Measurements from ENCODE around the gene PPP1R18. TPM values are rescaled to one million over a fixed set of nuclear protein-coding genes. Genes with fewer than 3 reads are reported as not detected.

PPP1R18 gene
- total and polyA plus RNA-seq, 9 of the 15 experiments (the other 6 are each of a cell fraction or from before 2014, with no cell fraction given): 12.0 to 99.2 (median 42.6) TPM

DNA sequence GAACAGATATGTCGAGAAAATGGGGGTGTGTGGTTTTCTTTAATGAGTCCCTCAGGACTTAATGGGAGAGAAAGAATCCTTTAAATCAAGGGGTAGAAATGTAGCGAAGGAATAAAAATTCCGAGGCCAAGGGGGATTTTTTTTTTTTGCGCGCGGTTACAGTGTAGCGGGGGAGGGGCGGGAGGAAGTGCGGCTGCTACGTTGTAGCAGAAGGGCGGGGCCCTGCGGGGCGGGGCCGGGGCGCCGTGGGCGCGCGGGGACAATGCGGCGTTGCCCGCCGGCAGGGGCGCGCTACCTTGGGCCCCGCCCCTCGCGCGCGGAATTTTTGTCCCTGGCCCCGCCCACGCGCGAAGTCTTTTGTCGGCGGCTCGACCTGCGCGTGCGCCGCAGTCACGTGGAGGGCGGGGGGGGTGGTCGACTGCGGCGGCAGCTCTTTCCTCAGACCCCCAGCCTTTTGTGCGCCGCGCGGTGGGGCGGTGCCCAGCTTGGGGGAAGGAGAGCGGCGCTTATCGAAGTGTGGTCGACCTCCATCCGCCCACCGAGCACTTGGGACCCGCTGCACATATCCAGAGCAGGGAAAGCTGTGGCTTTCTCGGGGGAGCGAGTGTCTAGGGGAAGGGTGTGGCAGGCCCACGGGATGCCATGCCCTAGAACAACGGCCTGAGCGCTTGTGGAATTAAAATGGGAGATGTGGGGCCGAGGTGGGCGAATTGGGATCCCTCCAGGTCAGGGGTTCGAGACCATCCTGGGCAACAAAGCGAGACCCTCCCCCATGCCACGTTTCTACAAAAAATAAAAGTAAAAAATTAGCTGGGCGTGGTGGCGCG lies 35.0 kb upstream of the PPP1R18 start (continued):
- TF ChIP-seq PCBP1 (IDR thresholded peaks at IDR 0.05; ENCODE audit: low read depth, low read length, poor library complexity, severe bottlenecking): peak; percentile 90
- TF ChIP-seq FOXA1 (IDR thresholded peaks at IDR 0.05; ENCODE audit: borderline replicate concordance): no peak
- TF ChIP-seq CBX1 (IDR thresholded peaks at IDR 0.05; ENCODE audit: low read depth): no peak
- no peak for TF ChIP-seq PTTG1 (tag; IDR thresholded peaks at IDR 0.05; ENCODE audit: low read depth)
- TF ChIP-seq, protein P1, sequence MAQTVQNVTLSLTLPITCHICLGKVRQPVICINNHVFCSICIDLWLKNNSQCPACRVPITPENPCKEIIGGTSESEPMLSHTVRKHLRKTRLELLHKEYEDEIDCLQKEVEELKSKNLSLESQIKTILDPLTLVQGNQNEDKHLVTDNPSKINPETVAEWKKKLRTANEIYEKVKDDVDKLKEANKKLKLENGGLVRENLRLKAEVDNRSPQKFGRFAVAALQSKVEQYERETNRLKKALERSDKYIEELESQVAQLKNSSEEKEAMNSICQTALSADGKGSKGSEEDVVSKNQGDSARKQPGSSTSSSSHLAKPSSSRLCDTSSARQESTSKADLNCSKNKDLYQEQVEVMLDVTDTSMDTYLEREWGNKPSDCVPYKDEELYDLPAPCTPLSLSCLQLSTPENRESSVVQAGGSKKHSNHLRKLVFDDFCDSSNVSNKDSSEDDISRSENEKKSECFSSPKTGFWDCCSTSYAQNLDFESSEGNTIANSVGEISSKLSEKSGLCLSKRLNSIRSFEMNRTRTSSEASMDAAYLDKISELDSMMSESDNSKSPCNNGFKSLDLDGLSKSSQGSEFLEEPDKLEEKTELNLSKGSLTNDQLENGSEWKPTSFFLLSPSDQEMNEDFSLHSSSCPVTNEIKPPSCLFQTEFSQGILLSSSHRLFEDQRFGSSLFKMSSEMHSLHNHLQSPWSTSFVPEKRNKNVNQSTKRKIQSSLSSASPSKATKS (CRISPR knock-in tag; IDR thresholded peaks at IDR 0.05): peak; percentile 58; the same call in 1 of the 2 replicates
- TF ChIP-seq, protein P2, sequence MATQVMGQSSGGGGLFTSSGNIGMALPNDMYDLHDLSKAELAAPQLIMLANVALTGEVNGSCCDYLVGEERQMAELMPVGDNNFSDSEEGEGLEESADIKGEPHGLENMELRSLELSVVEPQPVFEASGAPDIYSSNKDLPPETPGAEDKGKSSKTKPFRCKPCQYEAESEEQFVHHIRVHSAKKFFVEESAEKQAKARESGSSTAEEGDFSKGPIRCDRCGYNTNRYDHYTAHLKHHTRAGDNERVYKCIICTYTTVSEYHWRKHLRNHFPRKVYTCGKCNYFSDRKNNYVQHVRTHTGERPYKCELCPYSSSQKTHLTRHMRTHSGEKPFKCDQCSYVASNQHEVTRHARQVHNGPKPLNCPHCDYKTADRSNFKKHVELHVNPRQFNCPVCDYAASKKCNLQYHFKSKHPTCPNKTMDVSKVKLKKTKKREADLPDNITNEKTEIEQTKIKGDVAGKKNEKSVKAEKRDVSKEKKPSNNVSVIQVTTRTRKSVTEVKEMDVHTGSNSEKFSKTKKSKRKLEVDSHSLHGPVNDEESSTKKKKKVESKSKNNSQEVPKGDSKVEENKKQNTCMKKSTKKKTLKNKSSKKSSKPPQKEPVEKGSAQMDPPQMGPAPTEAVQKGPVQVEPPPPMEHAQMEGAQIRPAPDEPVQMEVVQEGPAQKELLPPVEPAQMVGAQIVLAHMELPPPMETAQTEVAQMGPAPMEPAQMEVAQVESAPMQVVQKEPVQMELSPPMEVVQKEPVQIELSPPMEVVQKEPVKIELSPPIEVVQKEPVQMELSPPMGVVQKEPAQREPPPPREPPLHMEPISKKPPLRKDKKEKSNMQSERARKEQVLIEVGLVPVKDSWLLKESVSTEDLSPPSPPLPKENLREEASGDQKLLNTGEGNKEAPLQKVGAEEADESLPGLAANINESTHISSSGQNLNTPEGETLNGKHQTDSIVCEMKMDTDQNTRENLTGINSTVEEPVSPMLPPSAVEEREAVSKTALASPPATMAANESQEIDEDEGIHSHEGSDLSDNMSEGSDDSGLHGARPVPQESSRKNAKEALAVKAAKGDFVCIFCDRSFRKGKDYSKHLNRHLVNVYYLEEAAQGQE (IDR thresholded peaks at IDR 0.05; ENCODE audit: borderline replicate concordance): peak; percentile 78
- TF ChIP-seq, protein P2 (CRISPR knock-in tag; IDR thresholded peaks at IDR 0.05; ENCODE audit: low read depth): peak; percentile 90
- TF ChIP-seq CCAR2 (IDR thresholded peaks at IDR 0.05; ENCODE audit: low read depth, low read length): no peak
- peak; percentile 19; the same call in 1 of the 2 replicates for TF ChIP-seq TCF7 (IDR thresholded peaks at IDR 0.05; ENCODE audit: borderline replicate concordance)
- no peak for TF ChIP-seq TAF9B (IDR thresholded peaks at IDR 0.05; ENCODE audit: partially characterized antibody)
- peak; percentile 6; the same call in 1 of the 2 replicates for TF ChIP-seq HLTF (IDR thresholded peaks at IDR 0.05)
- TF ChIP-seq, protein P3, sequence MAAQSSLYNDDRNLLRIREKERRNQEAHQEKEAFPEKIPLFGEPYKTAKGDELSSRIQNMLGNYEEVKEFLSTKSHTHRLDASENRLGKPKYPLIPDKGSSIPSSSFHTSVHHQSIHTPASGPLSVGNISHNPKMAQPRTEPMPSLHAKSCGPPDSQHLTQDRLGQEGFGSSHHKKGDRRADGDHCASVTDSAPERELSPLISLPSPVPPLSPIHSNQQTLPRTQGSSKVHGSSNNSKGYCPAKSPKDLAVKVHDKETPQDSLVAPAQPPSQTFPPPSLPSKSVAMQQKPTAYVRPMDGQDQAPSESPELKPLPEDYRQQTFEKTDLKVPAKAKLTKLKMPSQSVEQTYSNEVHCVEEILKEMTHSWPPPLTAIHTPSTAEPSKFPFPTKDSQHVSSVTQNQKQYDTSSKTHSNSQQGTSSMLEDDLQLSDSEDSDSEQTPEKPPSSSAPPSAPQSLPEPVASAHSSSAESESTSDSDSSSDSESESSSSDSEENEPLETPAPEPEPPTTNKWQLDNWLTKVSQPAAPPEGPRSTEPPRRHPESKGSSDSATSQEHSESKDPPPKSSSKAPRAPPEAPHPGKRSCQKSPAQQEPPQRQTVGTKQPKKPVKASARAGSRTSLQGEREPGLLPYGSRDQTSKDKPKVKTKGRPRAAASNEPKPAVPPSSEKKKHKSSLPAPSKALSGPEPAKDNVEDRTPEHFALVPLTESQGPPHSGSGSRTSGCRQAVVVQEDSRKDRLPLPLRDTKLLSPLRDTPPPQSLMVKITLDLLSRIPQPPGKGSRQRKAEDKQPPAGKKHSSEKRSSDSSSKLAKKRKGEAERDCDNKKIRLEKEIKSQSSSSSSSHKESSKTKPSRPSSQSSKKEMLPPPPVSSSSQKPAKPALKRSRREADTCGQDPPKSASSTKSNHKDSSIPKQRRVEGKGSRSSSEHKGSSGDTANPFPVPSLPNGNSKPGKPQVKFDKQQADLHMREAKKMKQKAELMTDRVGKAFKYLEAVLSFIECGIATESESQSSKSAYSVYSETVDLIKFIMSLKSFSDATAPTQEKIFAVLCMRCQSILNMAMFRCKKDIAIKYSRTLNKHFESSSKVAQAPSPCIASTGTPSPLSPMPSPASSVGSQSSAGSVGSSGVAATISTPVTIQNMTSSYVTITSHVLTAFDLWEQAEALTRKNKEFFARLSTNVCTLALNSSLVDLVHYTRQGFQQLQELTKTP (IDR thresholded peaks at IDR 0.05; ENCODE audit: low read depth in 1 of 2, partially characterized antibody in 2 of 2): peak; percentile 40 to 69
